MM.1S (cell line): ENCODE measurements around the gene ARSG.

Source experiments
- DNase-seq: peaks from one replicate; pipeline ENCODE4 v3.0.0-alpha.2; 2015
- H2AFZ ChIP-seq: fragments of 300-600 bp; sonication (generic); 2 replicates; pipeline ENCODE4 v1.6.0; 2016; ENCODE audit warnings: antibody characterized with exemption, low read length
- H3F3A ChIP-seq: fragments of 300-600 bp; sonication (generic); 2 replicates; pipeline ENCODE4 v1.6.1; 2016; ENCODE audit warnings: mild to moderate bottlenecking, antibody characterized with exemption, low read length, moderate library complexity, mixed read lengths; ENCODE audit not compliant: insufficient read depth
- H3K27ac ChIP-seq: fragments of 300-600 bp; sonication (generic); 2 replicates; pipeline ENCODE4 v1.5.1; 2016; ENCODE audit warnings: mild to moderate bottlenecking, low read length
- H3K27me3 ChIP-seq: fragments of 300-600 bp; sonication (generic); replicated peaks from 2 replicates; pipeline ENCODE4 v1.6.0; 2016; ENCODE audit warnings: low read length; ENCODE audit not compliant: insufficient read depth
- H3K36me3 ChIP-seq: fragments of 300-600 bp; sonication (generic); replicated peaks from 2 replicates; pipeline ENCODE4 v1.6.1; 2016; ENCODE audit warnings: mild to moderate bottlenecking, low read length, mixed read lengths; ENCODE audit not compliant: insufficient read depth
- H3K4me1 ChIP-seq: fragments of 300-600 bp; sonication (generic); 2 replicates; pipeline ENCODE4 v1.6.1; 2016; ENCODE audit warnings: low read length, mixed read lengths
- H3K4me2 ChIP-seq: fragments of 300-600 bp; sonication (generic); 2 replicates; pipeline ENCODE4 v1.6.0; 2016; ENCODE audit warnings: low read depth, low read length
- H3K4me3 ChIP-seq: fragments of 300-600 bp; sonication (generic); 2 replicates; pipeline ENCODE4 v1.5.1; 2016; ENCODE audit warnings: low read length, mixed read lengths
- H3K79me2 ChIP-seq: fragments of 300-600 bp; sonication (generic); 2 replicates; pipeline ENCODE4 v1.6.1; 2016; ENCODE audit warnings: mixed run types, low read length, mixed read lengths
- H3K9ac ChIP-seq: fragments of 300-600 bp; sonication (generic); 2 replicates; pipeline ENCODE4 v1.6.1; 2016; ENCODE audit warnings: low read length, mixed read lengths
- H3K9me2 ChIP-seq: fragments of 300-600 bp; sonication (generic); replicated peaks from 2 replicates; pipeline ENCODE4 v1.6.1; 2016; ENCODE audit warnings: mild to moderate bottlenecking, low read length, mixed read lengths; ENCODE audit not compliant: insufficient read depth
- H3K9me3 ChIP-seq: fragments of 300-600 bp; sonication (generic); replicated peaks from 2 replicates; pipeline ENCODE4 v1.6.1; 2016; ENCODE audit warnings: mild to moderate bottlenecking, low read length, mixed read lengths; ENCODE audit not compliant: insufficient read depth
- H4K20me1 ChIP-seq: fragments of 300-600 bp; sonication (generic); 2 replicates; pipeline ENCODE4 v1.6.1; 2016; ENCODE audit warnings: mild to moderate bottlenecking, low read length, moderate library complexity, mixed read lengths; ENCODE audit not compliant: insufficient read depth
- EZH2 ChIP-seq: fragments of 300-600 bp; sonication (generic); optimal IDR thresholded peaks from 2 replicates; pipeline ENCODE3; 2017; ENCODE audit warnings: low read depth, mild to moderate bottlenecking, antibody characterized with exemption, low read length, mixed read lengths
- EZH2phosphoT487 ChIP-seq: fragments of 300-600 bp; sonication (generic); IDR thresholded peaks from 2 replicates; pipeline ENCODE4 v1.6.1; 2018; ENCODE audit warnings: antibody characterized with exemption, low read length
- TF ChIP-seq, protein P1 (sequence below): fragments of 300-600 bp; sonication (generic); IDR thresholded peaks from 2 replicates; pipeline ENCODE4 v1.5.1; 2016; ENCODE audit warnings: antibody characterized with exemption, low read length, mixed read lengths

Gene ARSG

DNA sequence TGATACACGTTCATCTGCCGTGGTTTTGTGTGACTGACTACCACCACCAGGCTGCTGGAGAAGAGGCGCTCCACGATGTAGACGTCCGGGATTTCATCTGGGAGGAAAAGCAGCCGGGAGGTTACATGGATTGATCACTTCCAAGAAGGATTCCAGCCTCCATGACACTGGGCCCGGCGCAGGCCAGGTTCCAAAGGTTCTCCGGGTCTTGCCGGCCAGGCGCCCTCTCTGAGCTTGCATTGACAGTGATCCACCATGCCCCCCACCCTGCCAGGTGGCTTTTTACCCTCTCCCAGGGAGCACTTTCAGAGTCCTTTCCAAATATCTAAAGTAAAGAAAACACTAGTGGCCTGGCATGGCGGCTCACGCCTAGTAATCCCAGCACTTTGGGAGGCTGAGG, 159.5 kb downstream of the ARSG start:
- TF ChIP-seq EZH2, result no peak
- no peak overlapping the region for H2AFZ ChIP-seq
- no peak overlapping the region for H3K4me2 ChIP-seq
- peaks cover 3% of the 10 kb centered on the region; the same call in 1 of the 2 replicates for H3K36me3 ChIP-seq
- 0 out of 2 replicates have a peak, but pooled peaks cover 5% of the 10 kb centered on the region for H3K4me1 ChIP-seq
- peaks cover 29% of the 10 kb centered on the region for H3K79me2 ChIP-seq
- H3K27ac ChIP-seq, result no peak overlapping the region
- H3K9ac ChIP-seq, result no peak overlapping the region
- no peaks in the 10 kb centered on the region for H3F3A ChIP-seq
- H3K4me3 ChIP-seq, result no peak overlapping the region
- H3K9me3 ChIP-seq, result no peaks in the 10 kb centered on the region
- no peak for DNase-seq
- H4K20me1 ChIP-seq, result no peaks in the 10 kb centered on the region
- no peaks in the 10 kb centered on the region for H3K9me2 ChIP-seq
- no peaks in the 10 kb centered on the region for H3K27me3 ChIP-seq

DNA sequence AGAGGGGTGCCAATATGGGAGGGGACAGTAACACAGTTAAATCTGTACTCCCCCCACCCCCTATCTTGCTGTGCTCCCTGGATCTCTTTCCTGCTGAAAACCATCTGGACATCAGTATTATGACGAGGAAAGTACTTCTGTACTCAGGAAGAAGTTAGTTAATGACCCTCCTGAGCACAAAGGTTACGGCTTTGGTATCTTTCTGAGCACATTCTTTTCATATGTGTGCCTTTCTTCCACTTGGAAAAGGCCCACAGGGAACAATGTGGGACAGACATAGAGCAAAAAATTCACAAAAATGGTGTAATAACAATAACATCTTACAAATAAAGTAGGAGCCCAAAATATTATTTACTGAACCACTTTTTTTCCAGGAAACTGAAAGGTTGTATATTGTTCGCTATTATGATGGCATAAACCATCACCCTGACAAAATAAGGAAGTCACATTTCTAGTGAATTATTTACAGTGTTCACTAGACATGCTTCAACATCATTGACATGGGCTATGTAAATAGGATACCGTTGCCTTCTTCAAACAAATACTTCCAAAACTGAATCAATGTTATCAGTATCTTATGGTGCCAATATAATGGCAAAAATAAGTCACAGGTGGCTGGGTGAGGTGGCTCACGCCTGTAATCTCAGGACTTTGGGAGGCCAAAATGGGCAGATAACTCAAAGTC, 160.5 kb downstream of the ARSG start:
- Histone ChIP-seq H3K9me3 (no peaks in the 10 kb centered on the region), H3K9me2 (no peaks in the 10 kb centered on the region), H2AFZ (no peak overlapping the region)

DNA sequence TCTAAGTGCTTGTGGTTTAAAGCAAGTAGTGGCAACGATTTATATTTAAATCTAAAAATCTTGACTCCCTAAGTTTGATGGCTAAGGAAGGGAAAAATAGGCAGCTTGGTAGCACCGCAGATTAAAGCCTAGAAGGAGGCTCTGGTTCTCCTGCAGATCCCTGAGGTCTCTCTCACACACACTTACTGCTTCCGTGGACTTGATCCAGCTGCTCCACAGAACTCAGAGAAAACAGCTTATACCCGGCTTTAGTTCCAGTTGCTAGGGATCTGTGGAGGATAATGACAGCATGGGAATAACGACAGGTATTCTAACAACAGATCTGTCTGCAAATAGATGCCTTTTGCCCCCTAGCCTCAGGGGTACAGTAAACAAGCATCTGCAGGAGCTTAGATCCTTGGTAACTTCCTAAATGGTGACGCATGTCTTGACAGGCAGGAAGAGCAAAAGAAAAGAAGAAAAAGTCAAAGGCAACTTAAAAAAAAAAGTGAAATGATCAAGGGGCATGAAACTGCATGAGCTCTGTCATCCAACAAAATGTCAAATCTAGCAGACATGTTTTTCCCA, 161.5 kb downstream of the ARSG start:
- H3F3A ChIP-seq, result no peaks in the 10 kb centered on the region
- 0 out of 2 replicates have a peak, but pooled peaks cover 10% of the 10 kb centered on the region for H3K4me1 ChIP-seq
- no peaks in the 10 kb centered on the region for H3K27me3 ChIP-seq
- no peaks in the 10 kb centered on the region for H4K20me1 ChIP-seq
- TF ChIP-seq EZH2 (no peak), EZH2phosphoT487 (no peak)
- TF ChIP-seq, protein P1, sequence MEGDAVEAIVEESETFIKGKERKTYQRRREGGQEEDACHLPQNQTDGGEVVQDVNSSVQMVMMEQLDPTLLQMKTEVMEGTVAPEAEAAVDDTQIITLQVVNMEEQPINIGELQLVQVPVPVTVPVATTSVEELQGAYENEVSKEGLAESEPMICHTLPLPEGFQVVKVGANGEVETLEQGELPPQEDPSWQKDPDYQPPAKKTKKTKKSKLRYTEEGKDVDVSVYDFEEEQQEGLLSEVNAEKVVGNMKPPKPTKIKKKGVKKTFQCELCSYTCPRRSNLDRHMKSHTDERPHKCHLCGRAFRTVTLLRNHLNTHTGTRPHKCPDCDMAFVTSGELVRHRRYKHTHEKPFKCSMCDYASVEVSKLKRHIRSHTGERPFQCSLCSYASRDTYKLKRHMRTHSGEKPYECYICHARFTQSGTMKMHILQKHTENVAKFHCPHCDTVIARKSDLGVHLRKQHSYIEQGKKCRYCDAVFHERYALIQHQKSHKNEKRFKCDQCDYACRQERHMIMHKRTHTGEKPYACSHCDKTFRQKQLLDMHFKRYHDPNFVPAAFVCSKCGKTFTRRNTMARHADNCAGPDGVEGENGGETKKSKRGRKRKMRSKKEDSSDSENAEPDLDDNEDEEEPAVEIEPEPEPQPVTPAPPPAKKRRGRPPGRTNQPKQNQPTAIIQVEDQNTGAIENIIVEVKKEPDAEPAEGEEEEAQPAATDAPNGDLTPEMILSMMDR, result no peak
- H3K4me3 ChIP-seq, result no peak overlapping the region
- no peak for DNase-seq
- H3K79me2 ChIP-seq, result peaks cover 42% of the 10 kb centered on the region
- no peak overlapping the region for H3K9ac ChIP-seq
- no peaks in the 10 kb centered on the region; the same call in 1 of the 2 replicates for H3K36me3 ChIP-seq
- no peak overlapping the region for H3K27ac ChIP-seq
- H2AFZ ChIP-seq, result no peak overlapping the region
- no peak overlapping the region for H3K4me2 ChIP-seq
- H3K9me3 ChIP-seq, result no peaks in the 10 kb centered on the region
- no peaks in the 10 kb centered on the region for H3K9me2 ChIP-seq

More for the DNA sequence above, 160.5 kb downstream of the ARSG start:
- Histone ChIP-seq H3K27me3 (no peaks in the 10 kb centered on the region), H4K20me1 (no peaks in the 10 kb centered on the region), H3F3A (no peaks in the 10 kb centered on the region), H3K4me3 (no peak overlapping the region), H3K4me1 (0 out of 2 replicates have a peak, but pooled peaks cover 10% of the 10 kb centered on the region), H3K27ac (no peak overlapping the region), H3K36me3 (no peaks in the 10 kb centered on the region; the same call in 1 of the 2 replicates), H3K79me2 (peaks cover 40% of the 10 kb centered on the region), H3K4me2 (no peak overlapping the region), H3K9ac (no peak overlapping the region)
- TF ChIP-seq, protein P1, result no peak
- TF ChIP-seq EZH2phosphoT487 (no peak), EZH2 (no peak)
- no peak for DNase-seq
